Measurements from ENCODE around the gene RUSF1.
A peak's percentile ranks its signal among the peaks of the same experiment; 100 is the strongest.

The RUSF1 gene

GRCh38 chr16:31464781-31465260 is 43.4 kb downstream of the RUSF1 start:
- TF ChIP-seq GATA1 (IDR thresholded peaks at IDR 0.05; ENCODE audit: low read depth, low read length) (no peak), POLR2A (IDR thresholded peaks at IDR 0.05; ENCODE audit: low read length) (no peak)
- no peak for DNase-seq

- no peak for DNase-seq
- TF ChIP-seq GATA1 (IDR thresholded peaks at IDR 0.05; ENCODE audit: low read depth, low read length) (no peak), POLR2A (IDR thresholded peaks at IDR 0.05; ENCODE audit: low read length) (no peak)
These were observed 43.8 kb downstream of the RUSF1 start for GRCh38 chr16:31464348-31464769.

DNA sequence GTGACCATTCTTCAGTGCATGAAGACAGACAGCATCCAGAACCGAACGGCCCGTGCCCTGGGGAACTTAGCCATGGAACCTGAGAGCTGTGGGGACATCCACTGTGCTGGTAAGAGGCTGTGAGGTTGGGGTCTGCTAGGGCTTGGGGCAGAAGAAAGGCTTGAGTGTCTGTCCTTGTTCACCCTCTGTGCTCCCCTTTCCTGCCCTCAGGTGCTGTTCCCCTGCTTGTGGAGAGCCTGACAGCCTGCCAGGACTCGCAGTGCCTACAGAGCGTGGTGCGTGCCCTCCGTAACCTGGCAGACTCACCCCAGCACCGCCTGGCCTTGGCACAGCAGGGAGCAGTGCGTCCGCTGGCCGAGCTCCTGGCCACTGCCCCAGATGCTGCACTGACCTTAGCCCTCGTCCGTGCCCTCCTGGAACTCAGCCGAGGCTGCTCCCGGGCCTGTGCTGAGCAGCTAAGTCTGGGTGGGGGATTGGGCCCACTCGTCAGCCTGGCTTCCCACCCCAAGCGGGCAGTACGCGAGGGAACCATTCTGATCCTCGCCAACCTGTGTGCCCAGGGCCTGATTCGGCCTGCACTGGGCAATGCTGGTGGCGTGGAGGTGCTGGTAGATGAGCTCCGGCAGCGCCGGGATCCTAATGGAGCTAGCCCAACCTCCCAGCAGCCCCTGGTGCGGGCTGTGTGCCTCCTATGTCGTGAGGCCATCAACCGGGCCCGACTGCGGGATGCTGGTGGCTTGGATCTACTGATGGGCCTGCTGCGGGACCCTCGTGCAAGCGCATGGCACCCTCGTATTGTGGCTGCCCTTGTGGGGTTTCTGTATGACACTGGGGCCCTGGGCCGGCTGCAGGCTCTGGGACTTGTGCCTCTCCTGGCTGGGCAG is 46.0 kb downstream of the RUSF1 start:
- no peak for DNase-seq
- TF ChIP-seq GATA1 (IDR thresholded peaks at IDR 0.05; ENCODE audit: low read depth, low read length) (no peak), POLR2A (IDR thresholded peaks at IDR 0.05; ENCODE audit: low read length) (no peak)

GRCh38 chr16:31461201-31461920 is 46.8 kb downstream of the RUSF1 start:
- TF ChIP-seq GATA1 (IDR thresholded peaks at IDR 0.05; ENCODE audit: low read depth, low read length) (no peak), POLR2A (IDR thresholded peaks at IDR 0.05; ENCODE audit: low read length) (no peak)
- no peak for DNase-seq

DNA sequence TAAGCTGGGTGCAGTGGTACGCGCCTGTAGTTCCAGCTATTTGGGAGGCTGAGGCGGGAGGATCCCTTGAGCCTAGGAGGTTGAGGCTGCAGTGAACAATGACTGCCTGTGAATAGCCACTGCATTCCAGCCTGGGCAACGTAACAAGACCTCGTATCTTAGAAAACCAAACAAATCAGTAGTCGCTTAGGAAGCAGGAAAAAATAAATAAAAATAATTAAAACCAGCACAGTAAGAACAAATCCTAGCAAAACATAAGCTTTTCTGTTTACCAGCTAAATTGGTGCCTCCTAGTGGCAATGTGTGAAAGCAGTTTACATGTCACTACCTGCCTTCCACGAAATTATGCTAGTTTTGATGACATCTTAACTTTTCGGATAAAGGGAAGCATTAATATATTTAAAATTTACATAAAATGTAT is 47.6 kb downstream of the RUSF1 start:
- peak in 1 of 2 experiments; percentile 78 for DNase-seq
- no peak for TF ChIP-seq GATA1 (IDR thresholded peaks at IDR 0.05; ENCODE audit: low read depth, low read length)
- no peak for TF ChIP-seq POLR2A (IDR thresholded peaks at IDR 0.05; ENCODE audit: low read length)

- TF ChIP-seq POLR2A (IDR thresholded peaks at IDR 0.05; ENCODE audit: low read length) = peak; percentile 61
- TF ChIP-seq GATA1 (IDR thresholded peaks at IDR 0.05; ENCODE audit: low read depth, low read length) = no peak
- peak; percentile 99 to 100 for DNase-seq
These were observed 48.3 kb downstream of the RUSF1 start for GRCh38 chr16:31459687-31460581.

GRCh38 chr16:31458844-31459686 is 49.1 kb downstream of the RUSF1 start, which contains the start of gene ARMC5:
TSS of gene ARMC5 (plus strand) at chr16:31459501. CDS start at chr16:31459525, 24 bp downstream.
- TF ChIP-seq GATA1 (IDR thresholded peaks at IDR 0.05; ENCODE audit: low read depth, low read length) (no peak), POLR2A (IDR thresholded peaks at IDR 0.05; ENCODE audit: low read length) (peak; percentile 93)
- peak; percentile 99 for DNase-seq

DNA sequence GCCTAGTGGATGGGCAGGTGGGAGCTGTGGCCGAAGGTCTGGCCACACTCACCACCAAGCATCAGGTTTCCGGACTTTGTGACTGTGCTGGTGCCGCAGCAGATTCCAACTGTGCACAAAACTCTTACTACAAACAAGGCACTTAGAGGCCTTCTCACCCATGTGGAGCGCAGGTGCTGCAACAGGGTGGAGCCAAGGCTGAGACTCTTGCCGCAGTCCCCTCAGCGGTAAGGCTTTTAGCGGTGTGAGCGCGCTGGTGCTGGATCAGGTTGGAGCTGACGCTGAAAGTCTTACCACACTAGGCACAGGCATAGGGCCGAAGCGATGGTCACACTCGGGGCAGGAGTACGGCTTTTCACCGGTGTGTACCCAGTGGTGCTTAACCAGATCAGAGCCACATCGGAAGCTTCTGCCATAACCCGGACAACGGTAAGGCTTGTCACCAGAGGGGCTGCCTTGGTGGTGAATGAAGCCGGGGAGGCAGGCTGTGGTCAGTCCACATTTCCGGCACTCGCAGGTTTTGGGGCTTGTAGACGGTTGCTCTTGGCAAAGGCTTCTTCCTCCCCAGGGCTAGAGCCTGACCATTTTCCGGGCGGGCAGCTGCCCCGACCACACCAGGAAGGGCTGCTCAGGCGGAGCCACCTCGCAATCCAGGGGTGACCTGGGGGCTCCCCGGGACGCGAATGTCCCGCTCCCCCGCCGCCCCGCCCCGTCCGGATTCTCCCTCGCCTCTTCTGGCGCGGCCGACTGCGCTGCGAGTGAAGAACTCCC is 49.9 kb downstream of the RUSF1 start:
- peak; percentile 39 for TF ChIP-seq POLR2A (IDR thresholded peaks at IDR 0.05; ENCODE audit: low read length)
- TF ChIP-seq GATA1 (IDR thresholded peaks at IDR 0.05; ENCODE audit: low read depth, low read length) = no peak
- peak in 1 of 2 experiments; percentile 79 for DNase-seq

- DNase-seq = no peak
- TF ChIP-seq POLR2A (IDR thresholded peaks at IDR 0.05; ENCODE audit: low read length) = no peak
- no peak for TF ChIP-seq GATA1 (IDR thresholded peaks at IDR 0.05; ENCODE audit: low read depth, low read length)
These were observed 51.2 kb downstream of the RUSF1 start for GRCh38 chr16:31456988-31457360.

GRCh38 chr16:31455601-31456314 is 52.4 kb downstream of the RUSF1 start:
- TF ChIP-seq GATA1 (IDR thresholded peaks at IDR 0.05; ENCODE audit: low read depth, low read length) (no peak), POLR2A (IDR thresholded peaks at IDR 0.05; ENCODE audit: low read length) (no peak)
- peak in 1 of 2 experiments; percentile 61 for DNase-seq

Data from erythroblast (primary cell).